ENCODE measurements around the gene ASB7.

DNA sequence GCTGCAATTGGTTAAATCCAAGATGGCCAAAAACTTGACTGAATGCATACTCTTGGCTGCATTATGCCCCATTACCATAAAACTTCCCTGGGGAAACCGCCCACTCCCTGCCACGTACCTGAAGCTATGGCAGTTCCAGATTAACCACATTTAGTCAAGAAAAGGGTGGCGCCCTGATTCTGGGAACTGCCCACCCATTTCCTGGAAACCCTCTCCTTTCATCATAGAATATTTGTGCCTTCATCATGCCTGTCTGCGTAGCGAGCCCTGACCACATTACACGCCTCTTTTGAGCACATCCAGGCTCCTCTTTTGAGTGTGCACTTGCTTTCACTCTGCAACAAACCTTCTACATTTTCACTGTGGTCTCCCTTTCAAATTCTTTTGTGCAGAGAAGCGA lies 5.6 kb upstream of the ASB7 start:
- TF ChIP-seq, protein P1, sequence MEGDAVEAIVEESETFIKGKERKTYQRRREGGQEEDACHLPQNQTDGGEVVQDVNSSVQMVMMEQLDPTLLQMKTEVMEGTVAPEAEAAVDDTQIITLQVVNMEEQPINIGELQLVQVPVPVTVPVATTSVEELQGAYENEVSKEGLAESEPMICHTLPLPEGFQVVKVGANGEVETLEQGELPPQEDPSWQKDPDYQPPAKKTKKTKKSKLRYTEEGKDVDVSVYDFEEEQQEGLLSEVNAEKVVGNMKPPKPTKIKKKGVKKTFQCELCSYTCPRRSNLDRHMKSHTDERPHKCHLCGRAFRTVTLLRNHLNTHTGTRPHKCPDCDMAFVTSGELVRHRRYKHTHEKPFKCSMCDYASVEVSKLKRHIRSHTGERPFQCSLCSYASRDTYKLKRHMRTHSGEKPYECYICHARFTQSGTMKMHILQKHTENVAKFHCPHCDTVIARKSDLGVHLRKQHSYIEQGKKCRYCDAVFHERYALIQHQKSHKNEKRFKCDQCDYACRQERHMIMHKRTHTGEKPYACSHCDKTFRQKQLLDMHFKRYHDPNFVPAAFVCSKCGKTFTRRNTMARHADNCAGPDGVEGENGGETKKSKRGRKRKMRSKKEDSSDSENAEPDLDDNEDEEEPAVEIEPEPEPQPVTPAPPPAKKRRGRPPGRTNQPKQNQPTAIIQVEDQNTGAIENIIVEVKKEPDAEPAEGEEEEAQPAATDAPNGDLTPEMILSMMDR (IDR thresholded peaks at IDR 0.05 in 4 of 5, conservative IDR thresholded peaks at IDR 0.05 in 1 of 5): no peak
- TF ChIP-seq POLR2A (IDR thresholded peaks at IDR 0.05): no peak

All from gastrocnemius medialis (tissue), 4 donors.